ENCODE measurements around the gene SLC9A6.

GRCh38 chrX:136059350-136059749 is 74.1 kb downstream of the SLC9A6 start:
- TF ChIP-seq, protein P1, sequence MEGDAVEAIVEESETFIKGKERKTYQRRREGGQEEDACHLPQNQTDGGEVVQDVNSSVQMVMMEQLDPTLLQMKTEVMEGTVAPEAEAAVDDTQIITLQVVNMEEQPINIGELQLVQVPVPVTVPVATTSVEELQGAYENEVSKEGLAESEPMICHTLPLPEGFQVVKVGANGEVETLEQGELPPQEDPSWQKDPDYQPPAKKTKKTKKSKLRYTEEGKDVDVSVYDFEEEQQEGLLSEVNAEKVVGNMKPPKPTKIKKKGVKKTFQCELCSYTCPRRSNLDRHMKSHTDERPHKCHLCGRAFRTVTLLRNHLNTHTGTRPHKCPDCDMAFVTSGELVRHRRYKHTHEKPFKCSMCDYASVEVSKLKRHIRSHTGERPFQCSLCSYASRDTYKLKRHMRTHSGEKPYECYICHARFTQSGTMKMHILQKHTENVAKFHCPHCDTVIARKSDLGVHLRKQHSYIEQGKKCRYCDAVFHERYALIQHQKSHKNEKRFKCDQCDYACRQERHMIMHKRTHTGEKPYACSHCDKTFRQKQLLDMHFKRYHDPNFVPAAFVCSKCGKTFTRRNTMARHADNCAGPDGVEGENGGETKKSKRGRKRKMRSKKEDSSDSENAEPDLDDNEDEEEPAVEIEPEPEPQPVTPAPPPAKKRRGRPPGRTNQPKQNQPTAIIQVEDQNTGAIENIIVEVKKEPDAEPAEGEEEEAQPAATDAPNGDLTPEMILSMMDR (IDR thresholded peaks at IDR 0.05; ENCODE audit: extremely low read depth in 1 of 2, insufficient read depth in 1 of 2, low read depth in 1 of 2, low read length in 2 of 2): no peak
- TF ChIP-seq POLR2AphosphoS5 (IDR thresholded peaks at IDR 0.05; ENCODE audit: insufficient read depth, low read depth, low read length) (no peak), POLR2A (IDR thresholded peaks at IDR 0.05; ENCODE audit: low read depth, low read length) (no peak), EZH2 (IDR thresholded peaks at IDR 0.05; ENCODE audit: borderline replicate concordance, low read depth, low read length, severe bottlenecking) (no peak)
- TF ChIP-seq, protein P2, sequence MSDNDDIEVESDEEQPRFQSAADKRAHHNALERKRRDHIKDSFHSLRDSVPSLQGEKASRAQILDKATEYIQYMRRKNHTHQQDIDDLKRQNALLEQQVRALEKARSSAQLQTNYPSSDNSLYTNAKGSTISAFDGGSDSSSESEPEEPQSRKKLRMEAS (IDR thresholded peaks at IDR 0.05; ENCODE audit: insufficient read depth, insufficient read length): no peak

All from endothelial cell of umbilical vein (primary cell).